Neural crest cell (in vitro differentiated cells): ENCODE data around the gene PNN. TPM values are rescaled to one million over a fixed set of nuclear protein-coding genes. Genes with fewer than 3 reads are reported as not detected.
A peak's percentile ranks its signal among the peaks of the same experiment; 100 is the strongest.
"Not testable (repeated sequence)": the region's sequence is repeated elsewhere in the genome, so short reads cannot be mapped to it uniquely, and the experiment has no call there.

Experiments used
- DNase-seq: peaks from one replicate; pipeline ENCODE4 v3.0.0; 2021; ENCODE audit warnings: low read depth, mixed read lengths, low spot score
- H3K27ac Mint-ChIP-seq: one replicate; pipeline ENCODE4 v1.8.0; 2021; ENCODE audit warnings: mild to moderate bottlenecking, mixed read lengths; ENCODE audit not compliant: unreplicated experiment
- H3K27me3 Mint-ChIP-seq: 2 replicates; pipeline ENCODE4 v1.8.0; 2021; ENCODE audit warnings: low read depth, mild to moderate bottlenecking, mixed read lengths
- H3K36me3 Mint-ChIP-seq: 2 replicates; pipeline ENCODE4 v1.8.0; 2021; ENCODE audit warnings: low read depth, mild to moderate bottlenecking, mixed read lengths
- H3K4me1 Mint-ChIP-seq: 2 replicates; pipeline ENCODE4 v1.8.0; 2021; ENCODE audit warnings: mixed read lengths
- H3K4me3 Mint-ChIP-seq: one replicate; pipeline ENCODE4 v1.8.0; 2021; ENCODE audit warnings: mild to moderate bottlenecking, mixed read lengths
- H3K9me3 Mint-ChIP-seq: 2 replicates; pipeline ENCODE4 v1.8.0; 2021; ENCODE audit warnings: mixed read lengths
- CTCF ChIP-seq: fragments of 200-600 bp; sonication (generic); conservative IDR thresholded peaks from 2 replicates; pipeline ENCODE4 v1.5.0; 2021; ENCODE audit warnings: antibody characterized with exemption, mild to moderate bottlenecking
- total RNA-seq: library from RNA; stranded (reverse); gene quantifications from 2 replicates; pipeline ENCODE4 v1.2.1, GENCODE V29; 2021

Gene PNN
- total RNA-seq, 1 donor from 2014 or later, result 128 TPM

- H3K9me3 Mint-ChIP-seq, result no peaks in the 10 kb centered on the region
- H3K4me3 Mint-ChIP-seq, result peak overlapping the region; percentile 28
- H3K4me1 Mint-ChIP-seq, result peaks cover 38% of the 10 kb centered on the region
- peaks cover 29% of the 10 kb centered on the region for H3K36me3 Mint-ChIP-seq
- DNase-seq, result no peak
- no peak overlapping the region for H3K27ac Mint-ChIP-seq
- TF ChIP-seq CTCF, result no peak
- peaks cover 4% of the 10 kb centered on the region for H3K27me3 Mint-ChIP-seq
Measured at GRCh38 chr14:39179042-39179441, 4.0 kb downstream of the PNN start.

GRCh38 chr14:39180553-39180952 lies 5.5 kb downstream of the PNN start:
- H3K36me3 Mint-ChIP-seq, result peaks cover 34% of the 10 kb centered on the region
- H3K4me1 Mint-ChIP-seq, result peaks cover 27% of the 10 kb centered on the region
- H3K9me3 Mint-ChIP-seq, result no peaks in the 10 kb centered on the region
- no peak overlapping the region for H3K27ac Mint-ChIP-seq
- H3K4me3 Mint-ChIP-seq, result no peak overlapping the region
- no peaks in the 10 kb centered on the region for H3K27me3 Mint-ChIP-seq
- DNase-seq, result no peak
- TF ChIP-seq CTCF, result no peak

- H3K27ac Mint-ChIP-seq, result no peak overlapping the region
- H3K9me3 Mint-ChIP-seq, result no peaks in the 10 kb centered on the region
- no peaks in the 10 kb centered on the region for H3K27me3 Mint-ChIP-seq
- peaks cover 29% of the 10 kb centered on the region for H3K36me3 Mint-ChIP-seq
- H3K4me1 Mint-ChIP-seq, result peaks cover 23% of the 10 kb centered on the region
- TF ChIP-seq CTCF, result no peak
- H3K4me3 Mint-ChIP-seq, result no peak overlapping the region
- no peak for DNase-seq
Measured at GRCh38 chr14:39181026-39181692, 6.1 kb downstream of the PNN start.

- Mint-ChIP-seq H3K9me3 (no peaks in the 10 kb centered on the region), H3K4me1 (peaks cover 22% of the 10 kb centered on the region), H3K27ac (no peak overlapping the region), H3K36me3 (peaks cover 30% of the 10 kb centered on the region), H3K4me3 (no peak overlapping the region), H3K27me3 (no peaks in the 10 kb centered on the region)
- no peak for TF ChIP-seq CTCF
- no peak for DNase-seq
Measured at GRCh38 chr14:39181693-39182047, 6.6 kb downstream of the PNN start.

- Mint-ChIP-seq H3K9me3 (no peaks in the 10 kb centered on the region), H3K27me3 (no peaks in the 10 kb centered on the region), H3K4me3 (peak overlapping the region; percentile 1), H3K27ac (no peak overlapping the region), H3K36me3 (peaks cover 21% of the 10 kb centered on the region), H3K4me1 (peaks cover 23% of the 10 kb centered on the region)
- TF ChIP-seq CTCF, result no peak
- no peak for DNase-seq
Measured at GRCh38 chr14:39182770-39183684, 8.0 kb downstream of the PNN start.

- H3K4me1 Mint-ChIP-seq, result peaks cover 27% of the 10 kb centered on the region
Measured at GRCh38 chr14:39183685-39184003, 8.6 kb downstream of the PNN start.

More at GRCh38 chr14:39183685-39184003, 8.6 kb downstream of the PNN start:
- DNase-seq, H3K4me3 Mint-ChIP-seq, H3K27ac Mint-ChIP-seq, H3K9me3 Mint-ChIP-seq, H3K27me3 Mint-ChIP-seq: not testable (repeated sequence)
- peaks cover 21% of the 10 kb centered on the region for H3K36me3 Mint-ChIP-seq
